Epithelial cell of proximal tubule (primary cell): Measurements from ENCODE around the gene DRC7. TPM values are rescaled to one million over a fixed set of nuclear protein-coding genes. Genes with fewer than 3 reads are reported as not detected.

ENCODE experiments used
- DNase-seq: peaks from one replicate; pipeline ENCODE4 v3.0.0-alpha.2; 2011; ENCODE audit warnings: low read depth
- H3K4me3 ChIP-seq: 2 replicates; pipeline ENCODE4 v1.5.1; 2011; ENCODE audit warnings: low read depth, mild to moderate bottlenecking, low read length
- CTCF ChIP-seq: conservative IDR thresholded peaks from 2 replicates; pipeline ENCODE4 v1.5.1; 2012; ENCODE audit warnings: low read depth, mild to moderate bottlenecking, low read length
- total RNA-seq: library from RNA; depleted of rRNA; stranded (reverse); fragments of >200 nt; gene quantifications from 2 replicates; pipeline ENCODE4 v1.2.3, GENCODE V29; 2015

The DRC7 gene
- total RNA-seq, 1 donor from 2014 or later: not detected

- H3K4me3 ChIP-seq: no peak overlapping the region
- TF ChIP-seq CTCF: no peak
- DNase-seq: no peak
Observed at GRCh38 chr16:57738844-57739243, 44.2 kb downstream of the DRC7 start.

GRCh38 chr16:57739756-57740422 is 45.3 kb downstream of the DRC7 start:
- no peak for DNase-seq
- no peak for TF ChIP-seq CTCF
- H3K4me3 ChIP-seq: no peak overlapping the region

GRCh38 chr16:57740423-57741071 is 45.9 kb downstream of the DRC7 start:
- no peak for TF ChIP-seq CTCF
- DNase-seq: no peak
- no peak overlapping the region for H3K4me3 ChIP-seq

- no peak for DNase-seq
- no peak overlapping the region for H3K4me3 ChIP-seq
- no peak for TF ChIP-seq CTCF
Observed at GRCh38 chr16:57741660-57742191, 47.1 kb downstream of the DRC7 start.

GRCh38 chr16:57742543-57742942 is 47.9 kb downstream of the DRC7 start:
- no peak for TF ChIP-seq CTCF
- H3K4me3 ChIP-seq: no peak overlapping the region
- DNase-seq: no peak

- TF ChIP-seq CTCF: no peak
- no peak for DNase-seq
- H3K4me3 ChIP-seq: no peak overlapping the region
Observed at GRCh38 chr16:57743458-57743857, 48.9 kb downstream of the DRC7 start.
